ENCODE measurements around the gene TMEM255B. TPM values are rescaled to one million over a fixed set of nuclear protein-coding genes. Genes with fewer than 3 reads are reported as not detected.

TMEM255B gene
- total and polyA plus RNA-seq, 2 donors (not counting 3 experiments of a cell fraction or from before 2014, with no cell fraction given), result 105 to 121 TPM

DNA sequence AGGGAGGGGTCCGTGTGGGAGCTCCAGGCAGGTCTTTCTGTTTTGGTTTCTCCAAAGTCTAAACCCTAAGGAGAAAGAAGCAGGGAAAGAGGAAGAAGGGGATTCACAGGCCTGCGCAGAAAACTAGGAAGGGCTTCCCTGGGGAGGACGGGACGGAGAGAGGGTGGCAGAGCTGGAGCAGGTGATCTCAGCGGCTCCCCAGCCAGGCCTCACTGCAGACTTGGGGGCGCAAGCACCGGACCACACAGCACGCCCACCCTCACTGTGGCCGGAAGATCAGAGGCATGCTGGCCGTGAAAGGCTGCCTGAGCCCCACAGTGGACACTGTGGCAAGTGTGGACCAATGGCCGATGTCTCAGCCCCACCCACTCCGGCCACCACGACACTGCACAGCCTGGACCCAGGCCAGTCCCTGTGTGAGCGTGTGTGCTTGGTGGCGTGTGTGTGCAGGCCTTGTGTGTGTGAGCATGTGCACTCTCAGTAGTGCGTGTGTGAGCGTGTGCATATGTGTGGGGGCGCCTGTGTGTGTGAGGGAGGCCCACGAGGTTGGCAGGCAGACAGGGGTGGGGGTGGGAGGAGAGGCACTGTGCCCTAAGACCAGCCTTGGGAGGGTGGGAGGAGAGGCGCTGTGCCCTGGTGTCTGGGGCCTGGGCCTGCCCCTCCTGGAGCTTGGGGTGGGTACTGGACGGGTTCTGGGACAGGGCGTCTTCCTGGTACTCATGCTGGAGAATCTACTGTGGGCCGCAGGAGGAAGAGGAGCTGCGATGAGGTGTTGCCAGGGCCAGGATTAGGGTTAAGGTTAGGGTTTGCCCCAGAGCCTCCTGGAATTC, 15.4 kb upstream of the TMEM255B start:
- Histone ChIP-seq H3K4me3 (replicated peaks in 1 of 3; ENCODE audit: insufficient read depth in 1 of 3, low read depth in 1 of 3, low read length in 3 of 3) (no peak overlapping the region), H3K27ac (ENCODE audit: insufficient read depth, low read depth, low read length) (no peak overlapping the region), H3K79me2 (ENCODE audit: control insufficient read depth, insufficient read depth, low read length) (no peaks in the 10 kb centered on the region), H3K27me3 (ENCODE audit: control insufficient read depth in 2 of 2, insufficient read depth in 2 of 2, low read length in 2 of 2) (no peaks in the 10 kb centered on the region), H3K36me3 (ENCODE audit: control insufficient read depth in 2 of 2, extremely low read depth in 1 of 2, insufficient read depth in 2 of 2, low read length in 2 of 2) (no peaks in the 10 kb centered on the region), H3K4me2 (ENCODE audit: insufficient read depth, low read length) (no peak overlapping the region), H3K4me1 (ENCODE audit: control insufficient read depth, extremely low read depth, insufficient read depth, low read length) (no peaks in the 10 kb centered on the region), H4K20me1 (replicated peaks; ENCODE audit: control insufficient read depth, extremely low read depth, insufficient read depth, low read length) (no peaks in the 10 kb centered on the region), H3K9ac (replicated peaks; ENCODE audit: extremely low read depth, insufficient read depth, low read length) (no peak overlapping the region), H3K9me3 (replicated peaks; ENCODE audit: control insufficient read depth, insufficient read depth, low read length) (no peaks in the 10 kb centered on the region), H3K9me1 (replicated peaks; ENCODE audit: control insufficient read depth, extremely low read depth, insufficient read depth, low read length) (no peaks in the 10 kb centered on the region), H2AFZ (ENCODE audit: low read depth, low read length) (no peak overlapping the region)
- TF ChIP-seq GATA2 (IDR thresholded peaks at IDR 0.05; ENCODE audit: insufficient read depth, insufficient read length, low read depth, low read length) (no peak), JUN (IDR thresholded peaks at IDR 0.05; ENCODE audit: borderline replicate concordance, insufficient read depth, insufficient read length, low read depth) (no peak), POLR2AphosphoS5 (IDR thresholded peaks at IDR 0.05; ENCODE audit: insufficient read depth, low read depth, low read length) (no peak), MYC (IDR thresholded peaks at IDR 0.05; ENCODE audit: low read depth, low read length) (no peak), POLR2A (IDR thresholded peaks at IDR 0.05; ENCODE audit: low read depth, low read length) (no peak), FOS (IDR thresholded peaks at IDR 0.05; ENCODE audit: borderline replicate concordance, insufficient read depth, low read length) (no peak), EZH2 (IDR thresholded peaks at IDR 0.05; ENCODE audit: borderline replicate concordance, low read depth, low read length, severe bottlenecking) (no peak)
- TF ChIP-seq, protein P1, sequence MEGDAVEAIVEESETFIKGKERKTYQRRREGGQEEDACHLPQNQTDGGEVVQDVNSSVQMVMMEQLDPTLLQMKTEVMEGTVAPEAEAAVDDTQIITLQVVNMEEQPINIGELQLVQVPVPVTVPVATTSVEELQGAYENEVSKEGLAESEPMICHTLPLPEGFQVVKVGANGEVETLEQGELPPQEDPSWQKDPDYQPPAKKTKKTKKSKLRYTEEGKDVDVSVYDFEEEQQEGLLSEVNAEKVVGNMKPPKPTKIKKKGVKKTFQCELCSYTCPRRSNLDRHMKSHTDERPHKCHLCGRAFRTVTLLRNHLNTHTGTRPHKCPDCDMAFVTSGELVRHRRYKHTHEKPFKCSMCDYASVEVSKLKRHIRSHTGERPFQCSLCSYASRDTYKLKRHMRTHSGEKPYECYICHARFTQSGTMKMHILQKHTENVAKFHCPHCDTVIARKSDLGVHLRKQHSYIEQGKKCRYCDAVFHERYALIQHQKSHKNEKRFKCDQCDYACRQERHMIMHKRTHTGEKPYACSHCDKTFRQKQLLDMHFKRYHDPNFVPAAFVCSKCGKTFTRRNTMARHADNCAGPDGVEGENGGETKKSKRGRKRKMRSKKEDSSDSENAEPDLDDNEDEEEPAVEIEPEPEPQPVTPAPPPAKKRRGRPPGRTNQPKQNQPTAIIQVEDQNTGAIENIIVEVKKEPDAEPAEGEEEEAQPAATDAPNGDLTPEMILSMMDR (IDR thresholded peaks at IDR 0.05; ENCODE audit: extremely low read depth in 1 of 2, insufficient read depth in 1 of 2, low read depth in 1 of 2, low read length in 2 of 2), result no peak
- TF ChIP-seq, protein P2, sequence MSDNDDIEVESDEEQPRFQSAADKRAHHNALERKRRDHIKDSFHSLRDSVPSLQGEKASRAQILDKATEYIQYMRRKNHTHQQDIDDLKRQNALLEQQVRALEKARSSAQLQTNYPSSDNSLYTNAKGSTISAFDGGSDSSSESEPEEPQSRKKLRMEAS (IDR thresholded peaks at IDR 0.05; ENCODE audit: insufficient read depth, insufficient read length), result no peak
- dilution Hi-C loops (cut with MboI; ENCODE audit: extremely low pct_ligation_motif_present, low sequenced_read_pairs) (no loop called here), intact Hi-C loops (cut with micrococcal nuclease) (no loop called here)
- CTCF ChIA-PET, result interaction anchor here (2.0 kb wide), 1 partner anchor 12 kb away, joined by 6 read pairs; no protein-coding TSS in a partner anchor
- no peak for FAIRE-seq
- POLR2A ChIA-PET, result no interaction called here
- no TSS peak for BruUV-seq (replicated peaks)
- no peak for DNase-seq (ENCODE audit: low read depth, low spot score)
